Memory B cell (primary cell): ENCODE results near the gene CCDC124.

ENCODE experiments used
- ATAC-seq: fragments of 150-1000 bp; cut with Tn5 transposase; 2 replicates; pipeline ENCODE4 v1.10.0; 2021; ENCODE audit warnings: low read depth, mild to moderate bottlenecking, moderate library complexity
- DNase-seq, 2 donors: peaks; one replicate each; pipeline ENCODE4 v3.0.0; 2022; ENCODE audit warnings: low spot score in 2 of 2
- H3K27ac Mint-ChIP-seq: one replicate; pipeline ENCODE4 v1.8.0; 2022; ENCODE audit warnings: mild to moderate bottlenecking, moderate library complexity, mixed read lengths
- H3K27me3 Mint-ChIP-seq: one replicate; pipeline ENCODE4 v1.8.0; 2022; ENCODE audit warnings: mixed read lengths
- H3K36me3 Mint-ChIP-seq: one replicate; pipeline ENCODE4 v1.8.0; 2022; ENCODE audit warnings: mild to moderate bottlenecking, mixed read lengths
- H3K4me1 Mint-ChIP-seq: one replicate; pipeline ENCODE4 v1.8.0; 2022; ENCODE audit warnings: mixed read lengths
- H3K4me3 Mint-ChIP-seq: one replicate; pipeline ENCODE4 v1.8.0; 2022; ENCODE audit warnings: mild to moderate bottlenecking, moderate library complexity, mixed read lengths
- H3K9me3 Mint-ChIP-seq: one replicate; pipeline ENCODE4 v1.8.0; 2022; ENCODE audit warnings: mixed read lengths

The CCDC124 gene

DNA sequence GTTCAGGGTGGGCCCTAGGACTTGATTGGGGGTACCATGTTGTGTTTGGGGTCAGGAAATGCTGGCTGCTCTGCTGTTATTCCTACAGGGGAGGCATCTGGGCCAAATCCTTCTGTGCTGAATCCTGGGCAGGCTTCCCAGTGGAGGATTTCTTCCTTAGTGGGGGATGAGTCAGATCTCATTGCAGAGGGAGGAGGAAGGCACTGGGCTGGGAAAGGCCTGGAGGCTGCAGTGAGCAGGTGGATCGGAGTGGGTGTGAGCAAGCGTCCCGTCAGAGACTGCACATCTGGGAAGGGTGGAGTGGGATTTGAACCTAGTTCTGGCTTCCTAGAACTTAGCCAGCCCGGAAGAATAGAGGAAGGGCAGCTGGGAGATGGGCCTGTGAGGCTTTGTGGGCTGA is 11.5 kb downstream of the CCDC124 start:
- Mint-ChIP-seq H3K4me3 (no peak overlapping the region), H3K27me3 (peaks cover 2% of the 10 kb centered on the region), H3K36me3 (peaks cover 5% of the 10 kb centered on the region), H3K27ac (peak overlapping the region; percentile 38), H3K9me3 (no peaks in the 10 kb centered on the region), H3K4me1 (peaks cover 22% of the 10 kb centered on the region)
- DNase-seq: no peak
- ATAC-seq: no peak

DNA sequence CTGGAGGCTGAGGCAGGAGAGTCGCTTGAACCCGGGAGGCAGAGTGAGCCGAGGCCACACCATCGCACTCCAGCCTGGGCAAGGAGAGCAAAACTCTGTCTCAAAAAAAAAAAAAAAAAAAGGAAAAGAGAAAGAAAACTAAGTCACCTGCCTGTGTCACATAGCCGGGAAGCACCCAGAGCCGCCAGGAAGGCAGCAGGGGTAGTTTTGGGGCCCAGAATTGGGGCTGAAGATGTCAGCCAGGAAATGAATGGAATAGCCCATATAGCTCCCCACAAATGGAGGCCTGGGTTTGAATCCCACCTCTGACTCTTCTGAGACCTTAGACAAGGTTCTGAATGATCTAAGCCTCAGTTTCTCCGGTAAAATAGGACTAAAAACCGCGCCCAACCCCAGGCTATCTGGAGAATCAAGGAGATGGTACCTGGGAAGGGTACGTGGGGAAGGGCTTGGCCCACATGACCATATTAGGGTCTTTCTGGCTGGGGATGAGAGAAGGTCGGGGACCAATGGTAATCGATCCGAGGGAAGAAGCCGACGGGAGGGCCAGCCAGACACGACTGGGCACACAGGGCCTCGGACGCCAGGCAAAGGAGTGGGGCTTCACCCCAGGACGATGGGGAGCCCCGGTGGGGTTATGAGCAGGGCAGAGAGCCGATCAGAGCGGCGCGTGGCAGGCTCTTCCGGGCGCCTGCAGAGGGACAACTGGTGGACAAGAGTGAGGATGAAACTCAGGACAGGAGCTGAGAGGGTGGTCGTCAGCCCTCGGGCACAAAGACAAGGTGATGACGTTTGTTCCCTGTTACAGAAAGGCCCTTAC is 14.4 kb downstream of the CCDC124 start:
- peak overlapping the region; percentile 81 for H3K4me3 Mint-ChIP-seq
- H3K27ac Mint-ChIP-seq: peak overlapping the region; percentile 93
- ATAC-seq: peak; percentile 26
- peaks cover 43% of the 10 kb centered on the region for H3K4me1 Mint-ChIP-seq
- no peaks in the 10 kb centered on the region for H3K9me3 Mint-ChIP-seq
- peak in 1 of 2 donors; percentile 70 for DNase-seq
- H3K27me3 Mint-ChIP-seq: peaks cover 10% of the 10 kb centered on the region
- H3K36me3 Mint-ChIP-seq: no peaks in the 10 kb centered on the region

DNA sequence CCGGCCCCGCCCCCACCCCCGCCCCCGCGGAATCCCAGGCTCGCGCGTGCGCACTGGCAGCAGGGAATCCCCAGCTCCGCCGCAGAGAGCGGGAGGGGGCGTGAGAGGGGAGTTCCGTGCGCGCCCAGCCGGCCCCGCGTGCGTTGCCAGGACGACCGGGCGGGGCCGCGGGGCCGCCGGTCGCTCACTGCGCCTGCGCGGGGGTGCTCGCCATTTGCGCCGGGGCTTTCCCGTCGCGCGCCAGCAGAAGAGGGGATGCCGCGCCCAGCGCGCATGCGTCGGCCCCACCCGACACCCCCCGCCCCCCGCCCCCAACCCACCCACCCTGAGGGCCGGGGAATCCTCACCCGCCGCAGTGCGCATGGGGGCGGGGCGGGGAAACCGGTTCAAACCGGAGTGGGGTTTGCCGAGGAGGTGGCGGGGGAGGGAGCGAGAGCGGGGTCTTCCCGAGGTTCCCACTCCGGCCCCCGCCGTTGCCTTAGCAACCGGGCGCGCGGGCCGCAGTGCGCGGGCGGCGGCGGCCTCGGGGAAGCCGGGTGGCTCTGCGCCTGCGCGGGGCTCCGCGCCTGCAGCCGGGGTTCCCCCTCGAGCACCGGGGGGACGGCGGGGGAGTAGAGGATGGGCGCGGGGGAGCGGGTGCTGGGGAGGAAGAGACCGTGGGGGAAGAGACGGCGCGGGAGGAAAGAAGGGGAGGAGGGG is 15.1 kb downstream of the CCDC124 start:
- Mint-ChIP-seq H3K9me3 (no peaks in the 10 kb centered on the region), H3K4me3 (peak overlapping the region; percentile 81), H3K27me3 (peaks cover 13% of the 10 kb centered on the region), H3K27ac (peak overlapping the region; percentile 93), H3K36me3 (no peaks in the 10 kb centered on the region), H3K4me1 (peaks cover 46% of the 10 kb centered on the region)
- DNase-seq (peak; percentile 93 to 96), ATAC-seq (peak; percentile 67)

DNA sequence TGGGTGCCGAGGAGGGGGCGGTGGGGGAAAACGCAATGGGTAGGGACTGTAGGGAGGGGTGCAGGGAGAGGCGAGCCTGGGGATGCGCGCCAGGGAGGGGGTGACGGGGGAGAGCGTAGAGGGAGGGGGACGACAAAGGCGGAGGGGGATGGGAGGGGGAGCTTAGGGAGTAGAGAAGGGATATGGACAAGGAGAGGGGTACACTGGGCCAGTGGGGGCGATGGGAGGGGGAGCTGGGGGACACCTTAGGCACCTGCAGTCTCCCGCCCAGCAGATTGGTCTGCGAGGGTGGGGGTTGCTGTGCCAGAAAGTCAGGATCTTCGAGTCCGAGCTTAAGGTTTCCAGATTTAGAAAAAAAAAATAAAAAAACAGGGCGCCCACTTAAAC is 15.7 kb downstream of the CCDC124 start:
- ATAC-seq: no peak
- Mint-ChIP-seq H3K27me3 (peaks cover 17% of the 10 kb centered on the region), H3K36me3 (no peaks in the 10 kb centered on the region), H3K27ac (peak overlapping the region; percentile 93), H3K4me1 (peaks cover 47% of the 10 kb centered on the region), H3K9me3 (no peaks in the 10 kb centered on the region), H3K4me3 (peak overlapping the region; percentile 81)
- DNase-seq: no peak

DNA sequence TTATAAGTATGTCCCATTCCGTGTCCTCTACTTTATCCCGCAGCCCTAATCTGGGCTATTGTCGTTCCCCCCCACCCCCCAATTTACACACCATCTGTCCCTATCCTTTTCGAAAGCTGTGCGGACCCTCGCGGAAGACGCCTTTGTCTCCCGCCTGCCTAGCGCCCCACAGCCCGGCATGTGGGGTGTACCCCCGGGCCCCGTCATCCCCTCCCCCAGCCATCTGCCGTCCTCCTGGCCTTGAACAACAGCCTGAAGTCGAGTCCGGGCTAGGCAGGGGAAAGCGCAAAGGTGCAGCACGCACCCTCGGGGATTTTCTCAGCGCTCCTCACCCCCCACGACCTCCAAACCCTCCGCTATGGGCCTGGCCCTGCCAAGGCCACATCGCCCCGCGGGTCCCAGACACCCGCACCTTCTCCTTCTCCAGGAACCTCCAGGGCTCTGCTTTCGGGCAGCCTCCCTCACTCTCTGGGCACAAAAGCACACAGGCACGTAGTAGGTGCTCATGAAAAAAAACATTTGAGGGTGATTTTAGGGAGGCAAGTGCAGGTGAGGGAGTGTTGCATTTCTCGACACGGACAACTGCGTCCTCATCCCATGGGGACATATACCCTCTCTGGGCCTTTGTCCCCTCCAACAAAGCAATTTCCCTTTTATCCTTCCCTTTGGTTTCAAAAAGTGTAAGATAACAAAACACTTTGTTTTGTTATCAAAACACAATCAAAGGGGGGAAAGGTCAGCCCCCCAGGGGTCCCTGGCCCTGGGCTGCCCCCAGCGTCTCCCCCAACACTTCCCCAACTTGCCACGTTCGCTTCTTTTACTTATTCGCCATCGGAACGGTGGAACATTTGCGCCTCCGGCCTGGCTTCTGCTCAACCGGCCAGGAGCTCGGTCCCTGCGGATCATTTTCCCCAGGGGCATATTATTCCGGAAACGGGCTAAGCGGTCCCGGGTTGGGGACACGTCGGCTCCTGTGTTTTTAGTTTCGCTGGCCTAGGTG is 16.4 kb downstream of the CCDC124 start:
- ATAC-seq: no peak
- Mint-ChIP-seq H3K36me3 (no peaks in the 10 kb centered on the region), H3K27me3 (peaks cover 21% of the 10 kb centered on the region), H3K9me3 (no peaks in the 10 kb centered on the region), H3K4me3 (peak overlapping the region; percentile 81), H3K27ac (peak overlapping the region; percentile 93), H3K4me1 (peaks cover 47% of the 10 kb centered on the region)
- peak; percentile 20 to 44 for DNase-seq

DNA sequence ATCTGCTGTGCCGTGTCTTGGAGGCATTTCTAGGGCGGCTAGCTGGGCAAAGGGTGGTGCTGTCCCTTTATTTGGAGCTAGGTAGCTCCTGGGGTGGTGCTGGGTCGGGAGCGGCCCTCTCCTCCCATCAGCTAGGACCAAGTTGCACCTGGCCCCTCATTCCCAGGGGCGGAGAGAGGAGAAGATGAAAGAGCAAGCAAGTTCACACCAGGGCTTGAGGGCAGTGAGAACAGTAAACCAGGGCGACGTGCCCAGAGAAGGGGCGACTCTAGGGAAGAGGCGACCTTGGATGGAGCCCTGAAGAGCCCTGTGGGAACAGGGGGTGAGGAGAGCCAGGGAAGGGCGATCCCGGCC is 17.1 kb downstream of the CCDC124 start:
- no peaks in the 10 kb centered on the region for H3K36me3 Mint-ChIP-seq
- DNase-seq: peak in 1 of 2 donors; percentile 53
- peak overlapping the region; percentile 81 for H3K4me3 Mint-ChIP-seq
- H3K4me1 Mint-ChIP-seq: peaks cover 47% of the 10 kb centered on the region
- H3K9me3 Mint-ChIP-seq: no peaks in the 10 kb centered on the region
- peaks cover 21% of the 10 kb centered on the region for H3K27me3 Mint-ChIP-seq
- peak overlapping the region; percentile 93 for H3K27ac Mint-ChIP-seq
- no peak for ATAC-seq

DNA sequence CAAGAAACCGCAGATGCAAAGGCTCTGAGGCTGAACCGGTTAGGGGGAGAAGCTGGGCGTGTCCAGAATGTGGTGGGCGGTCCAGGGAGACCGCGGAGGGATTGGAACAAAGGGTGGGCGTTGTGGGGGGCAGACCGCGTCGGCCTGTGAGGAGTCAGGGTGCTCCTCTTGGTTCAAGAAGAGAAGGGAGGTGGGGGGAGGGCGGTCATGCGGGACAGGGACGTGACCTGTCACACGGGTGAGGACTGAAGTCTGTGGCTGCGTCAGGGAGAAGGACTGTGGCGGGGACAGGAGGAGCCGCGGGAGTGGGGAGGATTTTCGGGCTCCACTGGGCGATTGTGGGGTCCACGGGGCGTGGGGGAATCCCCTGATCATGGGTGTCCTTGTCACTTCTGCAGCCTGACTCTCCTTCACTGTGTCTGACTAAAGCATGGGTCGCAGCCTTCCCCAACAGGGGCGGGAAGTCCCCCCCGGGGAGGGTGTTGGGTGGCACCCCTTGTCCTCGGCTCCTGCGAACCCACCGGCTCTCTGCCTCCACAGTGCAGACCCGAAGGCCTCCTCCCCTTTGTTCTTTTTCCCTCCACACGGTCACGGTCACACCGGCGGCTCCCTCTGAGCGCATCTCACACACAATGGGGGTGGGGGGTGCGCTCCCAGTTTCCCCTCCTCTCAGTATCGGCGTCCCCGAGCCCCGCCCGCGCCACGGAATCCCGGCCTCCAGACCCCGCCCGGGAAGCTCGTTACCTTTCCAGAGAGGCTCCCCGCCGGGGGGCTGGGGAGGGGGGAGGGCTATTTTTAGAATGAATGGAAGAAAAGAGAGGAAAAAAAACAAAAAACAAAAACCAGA is 17.7 kb downstream of the CCDC124 start:
- peak overlapping the region; percentile 81 for H3K4me3 Mint-ChIP-seq
- DNase-seq (peak; percentile 58 to 60), ATAC-seq (peak; percentile 18)
- peaks cover 47% of the 10 kb centered on the region for H3K4me1 Mint-ChIP-seq
- no peaks in the 10 kb centered on the region for H3K36me3 Mint-ChIP-seq
- peaks cover 21% of the 10 kb centered on the region for H3K27me3 Mint-ChIP-seq
- peak overlapping the region; percentile 93 for H3K27ac Mint-ChIP-seq
- no peaks in the 10 kb centered on the region for H3K9me3 Mint-ChIP-seq

DNA sequence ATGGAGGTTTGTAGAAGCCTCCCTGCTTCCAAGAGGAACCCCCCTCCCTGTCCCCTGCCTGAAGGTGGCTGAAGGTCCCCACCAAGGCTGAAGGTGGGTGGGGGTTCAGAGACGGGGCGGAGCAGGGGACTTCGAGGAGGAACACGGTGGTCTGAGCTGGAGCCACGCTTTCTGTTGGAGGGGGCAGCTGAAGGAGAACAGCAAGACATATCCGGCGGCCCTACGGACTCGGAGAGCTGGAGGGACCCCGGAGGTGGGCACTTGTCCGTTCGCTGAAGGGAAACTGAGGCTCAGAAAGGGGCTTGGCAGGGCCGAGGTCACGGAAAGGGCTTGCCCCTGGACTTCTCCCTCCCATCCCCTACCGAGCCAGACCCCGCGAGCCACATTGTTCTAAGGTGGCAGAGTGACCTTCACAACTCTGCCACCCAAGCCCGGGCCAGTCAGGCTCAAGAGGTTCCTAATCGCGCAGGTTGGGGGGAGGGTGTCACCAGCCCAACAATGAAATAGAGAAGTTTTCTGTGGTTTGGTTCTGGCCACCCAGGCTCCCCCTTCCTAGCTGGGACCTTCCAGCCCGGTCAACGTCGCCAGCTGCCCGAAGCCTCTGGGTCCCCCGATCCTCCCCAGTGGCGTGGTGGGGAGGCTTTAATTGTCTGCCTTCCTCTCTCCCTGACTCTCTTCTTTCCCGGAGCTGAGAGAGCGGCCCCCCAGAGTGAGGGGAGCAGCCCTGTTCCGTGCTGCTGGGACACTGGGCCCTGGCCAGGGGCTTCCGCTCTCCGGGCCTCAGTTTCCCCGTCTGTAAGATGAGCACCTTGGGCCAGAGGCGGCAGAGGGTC is 18.6 kb downstream of the CCDC124 start:
- H3K4me1 Mint-ChIP-seq: peaks cover 39% of the 10 kb centered on the region
- H3K27ac Mint-ChIP-seq: no peak overlapping the region
- no peak for ATAC-seq
- H3K9me3 Mint-ChIP-seq: no peaks in the 10 kb centered on the region
- no peaks in the 10 kb centered on the region for H3K36me3 Mint-ChIP-seq
- peak in 1 of 2 donors; percentile 45 for DNase-seq
- peak overlapping the region; percentile 81 for H3K4me3 Mint-ChIP-seq
- peaks cover 21% of the 10 kb centered on the region for H3K27me3 Mint-ChIP-seq

DNA sequence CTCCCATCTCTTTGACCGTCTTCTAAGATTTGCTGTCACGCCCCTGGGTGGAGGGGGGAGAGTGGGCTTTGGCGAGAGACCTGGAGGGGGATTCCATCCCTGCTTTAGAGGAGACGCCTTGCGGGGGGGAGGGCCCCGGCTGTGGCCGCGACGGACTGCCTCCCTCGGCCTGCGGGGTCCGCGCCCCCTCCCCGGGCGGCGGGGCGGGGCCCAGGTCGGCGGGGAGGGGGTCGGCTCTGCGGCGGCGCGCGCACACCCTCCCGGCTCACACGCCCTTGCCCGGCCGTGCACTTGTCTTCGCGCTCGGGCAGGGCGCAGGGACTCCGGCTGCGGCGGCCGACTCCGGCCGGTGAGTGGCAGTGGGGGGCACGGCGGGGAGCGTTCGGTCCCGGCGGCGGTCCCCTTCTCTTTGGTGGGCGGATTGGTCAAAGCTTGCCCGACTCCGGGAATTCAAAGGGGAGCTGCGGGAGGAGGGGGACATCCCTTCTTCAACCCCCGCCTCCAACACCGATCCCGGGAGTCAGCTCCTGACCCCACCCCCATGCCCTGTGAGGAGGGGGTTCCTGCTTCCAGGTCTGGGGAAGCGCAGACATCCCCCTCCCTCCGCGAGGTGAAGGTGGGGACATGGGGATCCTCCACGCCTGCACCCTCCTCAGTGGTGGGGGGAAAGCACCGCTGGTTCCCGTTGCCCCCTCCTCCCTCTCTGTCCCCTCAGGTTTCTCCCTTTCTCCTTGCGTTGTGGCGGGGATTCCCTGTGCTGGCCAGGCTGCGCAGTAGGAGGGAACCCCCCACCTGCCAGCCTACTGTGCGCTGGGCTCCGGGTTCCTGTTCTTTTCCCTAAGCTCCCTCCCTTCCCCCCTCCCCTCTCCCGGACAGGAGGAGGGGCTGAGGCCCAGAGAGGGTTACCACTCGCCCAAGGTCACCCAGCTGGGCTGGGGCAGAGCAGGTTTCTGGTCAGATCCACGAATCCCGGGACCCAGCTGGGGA is 19.5 kb downstream of the CCDC124 start:
- H3K36me3 Mint-ChIP-seq: no peaks in the 10 kb centered on the region
- H3K27me3 Mint-ChIP-seq: peaks cover 27% of the 10 kb centered on the region
- peak in 1 of 2 donors; percentile 20 for DNase-seq
- no peak for ATAC-seq
- peak overlapping the region; percentile 17 for H3K4me3 Mint-ChIP-seq
- peaks cover 37% of the 10 kb centered on the region for H3K4me1 Mint-ChIP-seq
- H3K27ac Mint-ChIP-seq: no peak overlapping the region
- H3K9me3 Mint-ChIP-seq: no peaks in the 10 kb centered on the region

DNA sequence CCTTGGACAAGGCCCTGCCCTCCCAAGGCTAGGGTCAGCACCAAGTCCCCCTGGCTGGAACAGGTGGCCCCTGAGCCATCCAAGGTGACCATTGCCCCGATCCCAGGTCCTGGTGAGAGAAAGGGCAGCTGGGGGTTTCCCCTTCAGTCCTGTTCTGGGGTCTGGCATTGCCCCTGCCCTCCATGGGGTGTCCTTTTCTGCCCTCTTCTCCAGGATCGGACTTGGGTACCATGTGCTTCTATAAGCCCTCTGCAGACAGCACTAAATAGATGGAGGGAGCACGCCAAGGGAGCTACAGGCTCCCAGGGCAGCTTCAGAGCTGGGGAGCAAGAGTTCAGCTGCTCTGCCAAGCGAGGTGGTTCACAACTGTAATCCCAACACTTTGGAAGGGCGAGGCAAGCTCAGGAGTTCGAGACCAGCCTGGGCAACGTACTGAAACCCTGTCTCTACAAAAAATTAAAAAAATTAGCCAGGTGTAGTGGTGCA is 20.5 kb downstream of the CCDC124 start:
- ATAC-seq (no peak), DNase-seq (no peak)
- peaks cover 31% of the 10 kb centered on the region for H3K27me3 Mint-ChIP-seq
- no peaks in the 10 kb centered on the region for H3K9me3 Mint-ChIP-seq
- peaks cover 34% of the 10 kb centered on the region for H3K4me1 Mint-ChIP-seq
- no peak overlapping the region for H3K27ac Mint-ChIP-seq
- H3K4me3 Mint-ChIP-seq: no peak overlapping the region
- no peaks in the 10 kb centered on the region for H3K36me3 Mint-ChIP-seq

DNA sequence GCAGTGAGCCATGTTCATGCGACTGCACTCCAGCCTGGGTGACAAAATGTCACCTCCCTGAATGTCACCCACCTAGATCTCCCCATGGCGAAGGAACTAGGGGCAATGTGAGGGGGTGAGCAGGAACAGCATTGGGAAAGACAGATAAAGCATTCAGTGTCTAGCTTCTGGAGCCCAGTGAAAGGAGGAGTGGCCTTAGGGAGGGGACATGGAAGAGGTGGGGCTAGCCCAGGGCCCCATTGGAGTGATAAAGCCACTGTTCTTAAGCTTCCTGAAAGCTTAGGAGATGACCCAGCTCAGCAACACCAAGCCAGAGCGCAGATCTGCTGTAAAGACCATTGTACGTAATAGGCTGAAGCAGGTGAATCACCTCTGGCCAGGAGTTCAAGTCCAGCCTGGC is 21.1 kb downstream of the CCDC124 start:
- H3K9me3 Mint-ChIP-seq: no peaks in the 10 kb centered on the region
- no peak overlapping the region for H3K27ac Mint-ChIP-seq
- H3K36me3 Mint-ChIP-seq: no peaks in the 10 kb centered on the region
- H3K4me3 Mint-ChIP-seq: no peak overlapping the region
- no peak for DNase-seq
- peaks cover 31% of the 10 kb centered on the region for H3K27me3 Mint-ChIP-seq
- ATAC-seq: no peak
- H3K4me1 Mint-ChIP-seq: peaks cover 33% of the 10 kb centered on the region
